OCI-LY7 (cell line): ENCODE data around the gene GNAL. TPM values are rescaled to one million over a fixed set of nuclear protein-coding genes. Genes with fewer than 3 reads are reported as not detected.

Experiments used
- BruUV-seq: library from RNA; stranded (reverse); fragments of 400-500 nt; replicated peaks from 2 replicates; lab custom pipeline; 2021; lab: Mats Ljungman, UMichigan
- CTCF ChIA-PET: fragments of 300-600 bp; sonication (Branson Sonifier 250); formaldehyde crosslinking; loops from one replicate; lab custom pipeline; 2022; ENCODE audit warnings: antibody characterized with exemption; ENCODE audit not compliant: unreplicated experiment; lab: Charles Lee
- POLR2A ChIA-PET: fragments of 300-600 bp; sonication (Branson Sonifier 250); formaldehyde crosslinking; loops from one replicate; lab custom pipeline; 2022; ENCODE audit warnings: antibody characterized with exemption; lab: Charles Lee
- DNase-seq: peaks from one replicate; pipeline ENCODE4 v3.0.0-alpha.2; 2015; ENCODE audit warnings: low spot score
- H2AFZ ChIP-seq: fragments of 200-600 bp; sonication (generic), shearing (Covaris generic); 2 replicates; pipeline ENCODE4 v1.6.1; 2014; ENCODE audit warnings: mild to moderate bottlenecking, antibody characterized with exemption, low read length, moderate library complexity
- H3K27ac ChIP-seq: fragments of 200-600 bp; sonication (generic); 2 replicates; pipeline ENCODE4 v1.5.1; 2014; ENCODE audit warnings: mixed run types, low read depth, mild to moderate bottlenecking, moderate library complexity, low read length, inconsistent platforms; ENCODE audit not compliant: poor library complexity, severe bottlenecking
- H3K36me3 ChIP-seq: fragments of 200-600 bp; sonication (generic); 2 replicates; pipeline ENCODE4 v1.6.1; 2014; ENCODE audit warnings: mild to moderate bottlenecking, antibody characterized with exemption, low read length, moderate library complexity, mixed read lengths; ENCODE audit not compliant: insufficient read depth
- H3K4me1 ChIP-seq: fragments of 200-600 bp; sonication (generic); 2 replicates; pipeline ENCODE4 v1.5.1; 2014; ENCODE audit warnings: mild to moderate bottlenecking, low read length; ENCODE audit not compliant: insufficient read depth, poor library complexity, severe bottlenecking
- H3K4me2 ChIP-seq: fragments of 200-600 bp; sonication (generic); 2 replicates; pipeline ENCODE4 v1.6.1; 2014; ENCODE audit warnings: mild to moderate bottlenecking, low read length
- H3K4me3 ChIP-seq: fragments of 200-600 bp; sonication (generic); 2 replicates; pipeline ENCODE4 v1.5.1; 2014; ENCODE audit warnings: mild to moderate bottlenecking, low read depth, low read length; ENCODE audit not compliant: poor library complexity, severe bottlenecking
- H3K79me2 ChIP-seq: fragments of 200-600 bp; sonication (generic); 2 replicates; pipeline ENCODE4 v1.6.1; 2016; ENCODE audit warnings: low read depth, mild to moderate bottlenecking, low read length, moderate library complexity, mixed read lengths; ENCODE audit not compliant: insufficient read depth
- H3K9me2 ChIP-seq: fragments of 200-600 bp; sonication (generic); 2 replicates; pipeline ENCODE4 v1.6.1; 2016; ENCODE audit warnings: mild to moderate bottlenecking, low read length, mixed read lengths; ENCODE audit not compliant: insufficient read depth
- H3K9me3 ChIP-seq: fragments of 200-600 bp; sonication (generic); 2 replicates; pipeline ENCODE4 v1.6.1; 2014; ENCODE audit warnings: mild to moderate bottlenecking, mixed run types, low read length, mixed read lengths
- H4K20me1 ChIP-seq: fragments of 200-600 bp; sonication (generic); 2 replicates; pipeline ENCODE4 v1.6.1; 2014; ENCODE audit warnings: mild to moderate bottlenecking, antibody characterized with exemption, low read length, moderate library complexity, mixed read lengths; ENCODE audit not compliant: insufficient read depth
- CTCF ChIP-seq: fragments of 200-600 bp; sonication (generic); conservative IDR thresholded peaks from 2 replicates; pipeline ENCODE4 v1.5.1; 2014; ENCODE audit warnings: mild to moderate bottlenecking, antibody characterized with exemption, low read length, moderate library complexity, mixed read lengths
- EZH2phosphoT487 ChIP-seq: fragments of 200-600 bp; sonication (generic); IDR thresholded peaks from 2 replicates; pipeline ENCODE4 v1.6.1; 2018; ENCODE audit warnings: low read depth, borderline replicate concordance, mild to moderate bottlenecking, mixed run types, antibody characterized with exemption, low read length, moderate library complexity, mixed read lengths
- intact Hi-C: fragments of 100-400 bp; cut with micrococcal nuclease; formaldehyde crosslinking; loops from one replicate; pipeline ENCODE4 v1.10.0; 2022; ENCODE audit not compliant: unreplicated experiment
- total RNA-seq, 2 experiments: library from RNA; depleted of rRNA in 1 of 2; stranded (reverse); fragments of >200 nt in 1 of 2; shearing (Covaris generic) in 1 of 2; gene quantifications; 2 replicates each; pipeline ENCODE4 v1.2.3, GENCODE V29; 2014 to 2022

The GNAL gene
- total RNA-seq, 2 experiments from 2014 or later: 0.03 to 0.25 TPM

DNA sequence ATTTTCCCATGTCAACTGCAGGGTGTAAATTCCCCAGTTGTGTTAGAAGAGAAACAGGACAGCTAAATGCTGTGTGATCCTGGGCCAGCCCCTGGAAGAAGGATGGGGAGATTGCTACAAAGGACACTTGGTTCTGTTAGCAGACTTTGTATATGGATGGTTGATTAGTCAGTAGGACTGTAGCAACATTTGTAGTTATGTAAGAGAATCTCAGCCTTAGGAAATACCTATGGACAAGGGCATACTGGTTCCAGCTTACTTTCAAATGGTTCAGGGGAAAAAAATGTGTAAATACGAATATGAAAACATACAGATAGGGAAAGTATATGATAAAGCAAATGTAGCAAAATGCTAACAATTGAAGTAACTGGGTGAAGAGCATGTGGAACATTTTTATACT is 47.6 kb downstream of the GNAL start:
- no peak for DNase-seq
- intact Hi-C loops: no loop called here
- Histone ChIP-seq H3K27ac (no peak overlapping the region), H4K20me1 (no peaks in the 10 kb centered on the region), H3K4me1 (no peaks in the 10 kb centered on the region), H3K9me2 (no peaks in the 10 kb centered on the region), H2AFZ (no peak overlapping the region), H3K9me3 (no peaks in the 10 kb centered on the region), H3K4me3 (no peak overlapping the region), H3K4me2 (no peak overlapping the region), H3K79me2 (no peaks in the 10 kb centered on the region), H3K36me3 (no peaks in the 10 kb centered on the region)
- ChIA-PET POLR2A (interaction anchor here (0.6 to 1.5 kb wide), 2 partner anchors 16 to 93 kb away, joined by 3 to 4 read pairs; no protein-coding TSS in a partner anchor), CTCF (no interaction called here)
- BruUV-seq: no TSS peak
- TF ChIP-seq CTCF: no peak
- TF ChIP-seq EZH2phosphoT487: no peak

DNA sequence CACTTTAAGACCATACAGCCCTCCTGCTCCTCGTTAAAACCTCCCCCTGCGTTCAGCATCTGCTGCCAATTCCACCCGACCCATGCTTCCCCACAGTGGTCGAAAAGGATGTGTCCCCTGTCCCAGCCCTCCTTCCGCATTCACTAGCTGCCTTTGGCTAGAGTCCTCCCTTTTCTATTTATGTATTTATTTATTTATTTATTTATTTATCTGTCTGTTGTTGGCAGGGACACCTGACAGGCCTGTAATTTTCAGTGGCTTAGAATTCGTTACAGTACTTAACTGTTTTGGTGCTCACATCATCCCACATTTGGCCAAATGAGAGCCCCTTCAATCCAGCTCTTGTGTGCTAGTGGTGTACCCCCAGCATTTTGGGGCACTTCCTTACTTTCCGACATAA is 50.8 kb downstream of the GNAL start:
- H3K4me2 ChIP-seq: no peak overlapping the region
- H3K27ac ChIP-seq: no peak overlapping the region
- no peaks in the 10 kb centered on the region for H3K36me3 ChIP-seq
- H3K4me3 ChIP-seq: no peak overlapping the region
- ChIA-PET POLR2A (interaction anchor here (0.8 kb wide), 1 partner anchor 83 kb away, joined by 4 read pairs; no protein-coding TSS in a partner anchor), CTCF (interaction anchor here (1.3 kb wide), 1 partner anchor 299 kb away, joined by 3 read pairs; no protein-coding TSS in a partner anchor)
- no peaks in the 10 kb centered on the region for H4K20me1 ChIP-seq
- no peaks in the 10 kb centered on the region for H3K79me2 ChIP-seq
- H3K9me3 ChIP-seq: no peaks in the 10 kb centered on the region
- BruUV-seq: no TSS peak
- TF ChIP-seq CTCF (no peak), EZH2phosphoT487 (no peak)
- H2AFZ ChIP-seq: no peak overlapping the region
- H3K4me1 ChIP-seq: no peaks in the 10 kb centered on the region
- no peak for DNase-seq
- no peaks in the 10 kb centered on the region for H3K9me2 ChIP-seq
- intact Hi-C loops: no loop called here

GRCh38 chr18:11740461-11740860 is 51.4 kb downstream of the GNAL start:
- ChIA-PET POLR2A (interaction anchor here (0.8 kb wide), 1 partner anchor 83 kb away, joined by 4 read pairs; no protein-coding TSS in a partner anchor), CTCF (interaction anchor here (1.3 kb wide), 1 partner anchor 299 kb away, joined by 3 read pairs; no protein-coding TSS in a partner anchor)
- no peak for DNase-seq
- Histone ChIP-seq H4K20me1 (no peaks in the 10 kb centered on the region), H3K4me2 (no peak overlapping the region), H3K27ac (no peak overlapping the region), H3K79me2 (no peaks in the 10 kb centered on the region), H3K4me1 (no peaks in the 10 kb centered on the region), H2AFZ (no peak overlapping the region), H3K4me3 (no peak overlapping the region), H3K36me3 (no peaks in the 10 kb centered on the region), H3K9me2 (no peaks in the 10 kb centered on the region), H3K9me3 (no peaks in the 10 kb centered on the region)
- BruUV-seq: no TSS peak
- TF ChIP-seq EZH2phosphoT487: no peak
- TF ChIP-seq CTCF: no peak
- intact Hi-C loops: no loop called here
